Psoas muscle (tissue), 8 donors: ENCODE measurements around the gene TNNC1. TPM values are rescaled to one million over a fixed set of nuclear protein-coding genes. Genes with fewer than 3 reads are reported as not detected.
A peak's percentile ranks its signal among the peaks of the same experiment; 100 is the strongest.

Source experiments
- ATAC-seq, 4 donors: fragments of 200-7000 bp; cut with Tn5 transposase; one replicate each; pipeline ENCODE4 v1.9.1; 2020; ENCODE audit warnings: moderate library complexity in 3 of 4, mild to moderate bottlenecking in 2 of 4
- DNase-seq, 2 donors: peaks; one replicate each; pipeline ENCODE4 v3.0.0-alpha.2; 2020
- H3K27ac ChIP-seq: fragments of 200-600 bp; one replicate; pipeline ENCODE4 v1.8.0; 2022
- H3K27me3 ChIP-seq, 3 donors: fragments of 200-600 bp in 1 of 3; one replicate each; pipeline versions ENCODE4 v1.6.1 to v1.8.0; 2013 to 2022; ENCODE audit warnings: low read length in 2 of 3, mild to moderate bottlenecking in 2 of 3, moderate library complexity in 1 of 3; ENCODE audit not compliant: insufficient read depth in 3 of 3
- H3K36me3 ChIP-seq, 2 donors: fragments of 200-600 bp in 1 of 2; one replicate each; pipeline versions ENCODE4 v1.6.1 to v1.8.0; 2013 to 2022; ENCODE audit warnings: low read depth in 1 of 2, mild to moderate bottlenecking in 1 of 2, moderate library complexity in 1 of 2; ENCODE audit not compliant: insufficient read depth in 1 of 2
- H3K4me1 ChIP-seq: fragments of 200-600 bp; one replicate; pipeline ENCODE4 v1.8.0; 2022
- H3K4me3 ChIP-seq: fragments of 200-600 bp; one replicate; pipeline ENCODE4 v1.8.0; 2022; ENCODE audit warnings: mild to moderate bottlenecking
- H3K9me3 ChIP-seq: fragments of 200-600 bp; one replicate; pipeline ENCODE4 v1.8.0; 2022
- CTCF ChIP-seq: fragments of 200-600 bp; IDR thresholded peaks from one replicate; pipeline ENCODE4 v1.8.0; 2022; ENCODE audit warnings: antibody characterized with exemption
- WGBS, 3 donors: extraction: QIAGEN DNeasy Blood & Tissue Kit; methylation state at CpG; one replicate each; pipeline versions ENCODE4 v1.1.6 to v1.1.7; 2013; 5-methylcytosine and 5-hydroxymethylcytosine counted together
- intact Hi-C, 2 donors: fragments of 100-400 bp; cut with DNase I; formaldehyde crosslinking; loops; one replicate each; pipeline versions ENCODE4 v1.11.0 to v1.14.2; 2022
- polyA plus RNA-seq, 3 donors: library from polyadenylated mRNA; stranded (reverse); fragments of 200-250 nt; gene quantifications; one replicate each; pipeline ENCODE4 v1.2.3, GENCODE V29; 2013
- total RNA-seq, 4 donors: library from RNA; stranded (reverse); fragmentation: NEBNext Ultra II Directional in 2 of 4; extraction: Animal tissue kit (Norgen Biotek cat#: 25700) in 2 of 4; gene quantifications; one replicate each; pipeline versions ENCODE4 v1.2.1 to v1.2.4, GENCODE V29; 2021 to 2023
- donor health status: healthy with polysubstance abuse.
- donor health status: DM: no; HTN: no; CAD: no; lungs with moderate emphysema.
- donor health status: Bipolar disorder and iron deficiency.
- donor health status: healthy.
- donor health status: DM: yes; HTN: yes; CAD: no.
- donor health status: DM: no; HTN: no; CAD: no.
- donor health status: DM: no; HTN: no; CAD: no.
- donor health status: DM: yes; HTN: yes; CAD: no.

The TNNC1 gene
- total and polyA plus RNA-seq, 7 donors, result 4,153 to 7,172 (median 6,385) TPM

- TF ChIP-seq CTCF, result no peak
- no peak overlapping the region for H3K27ac ChIP-seq
- no peak for ATAC-seq
- intact Hi-C loops, result loop anchor here in 1 of 2 donors (5.0 kb wide), 2 partner anchors 45 to 90 kb away; no protein-coding TSS in a partner anchor
- peaks cover 12 to 70% of the 10 kb centered on the region in 2 donors for H3K36me3 ChIP-seq
- 90 to 95% (median 92%) methylated on average over 16 of the region's 16 CpGs for WGBS, 3 donors
- no peaks in the 10 kb centered on the region for H3K27me3 ChIP-seq
- no peaks in the 10 kb centered on the region for H3K4me1 ChIP-seq
- no peaks in the 10 kb centered on the region for H3K9me3 ChIP-seq
- no peak overlapping the region for H3K4me3 ChIP-seq
- peak in 1 of 2 donors; percentile 44 for DNase-seq
These were observed 51.7 kb downstream of the TNNC1 start for GRCh38 chr3:52402101-52402521.

- intact Hi-C loops, result loop anchor here in 1 of 2 donors (5.0 kb wide), 2 partner anchors 44 to 89 kb away; no protein-coding TSS in a partner anchor
- 95 to 100% (median 100%) methylated on average over 1 of the region's 1 CpG for WGBS, 3 donors
- ATAC-seq (peak in 1 of 4 donors; percentile 11), DNase-seq (peak in 1 of 2 donors; percentile 23)
- no peak overlapping the region for H3K27ac ChIP-seq
- TF ChIP-seq CTCF, result no peak
- no peaks in the 10 kb centered on the region for H3K27me3 ChIP-seq
- H3K36me3 ChIP-seq, result peaks cover 8 to 64% of the 10 kb centered on the region in 2 donors
- no peaks in the 10 kb centered on the region for H3K4me1 ChIP-seq
- no peaks in the 10 kb centered on the region for H3K9me3 ChIP-seq
- no peak overlapping the region for H3K4me3 ChIP-seq
These were observed 52.3 kb downstream of the TNNC1 start for GRCh38 chr3:52401551-52401950.

Other genes starting within 250 kb of the TNNC1 start
- under 1 TPM in 3 of 4 donors, not detected in 1; 0.34 to 0.55 (median 0.41) TPM for gene TLR9, start 228.4 kb downstream of the TNNC1 start, total RNA-seq
- gene TLR9, start 228.4 kb downstream of the TNNC1 start, polyA plus RNA-seq, result under 1 TPM; 0.04 to 0.14 (median 0.08) TPM
- gene TWF2, start 214.9 kb downstream of the TNNC1 start, total RNA-seq, result 100 to 1,000 TPM in 3 of 4 donors, 10 to 100 TPM in 1; 74.9 to 224 (median 138) TPM
- gene TWF2, start 214.9 kb downstream of the TNNC1 start, polyA plus RNA-seq, result 100 to 1,000 TPM in 1 of 3 donors, 10 to 100 TPM in 2; 19.6 to 160 (median 74.6) TPM
- gene PPM1M, start 208.3 kb downstream of the TNNC1 start, total RNA-seq, result 1 to 10 TPM; 2.1 to 7.5 (median 3.9) TPM
- gene PPM1M, start 208.3 kb downstream of the TNNC1 start, polyA plus RNA-seq, result 1 to 10 TPM; 2.5 to 3.3 (median 2.6) TPM
- 10 to 100 TPM; 62.1 to 93.1 (median 85.5) TPM for gene WDR82, start 175.4 kb downstream of the TNNC1 start, total RNA-seq
- gene WDR82, start 175.4 kb downstream of the TNNC1 start, polyA plus RNA-seq, result 10 to 100 TPM; 46.1 to 96.7 (median 53.4) TPM
- gene GLYCTK, start 166.2 kb downstream of the TNNC1 start, total RNA-seq, result 1 to 10 TPM; 3.0 to 7.2 (median 5.7) TPM
- 10 to 100 TPM in 1 of 3 donors, 1 to 10 TPM in 2; 3.1 to 16.5 (median 4.2) TPM for gene GLYCTK, start 166.2 kb downstream of the TNNC1 start, polyA plus RNA-seq
- 1 to 10 TPM; 2.4 to 4.1 (median 3.0) TPM for gene DNAH1, start 137.7 kb downstream of the TNNC1 start, total RNA-seq
- gene DNAH1, start 137.7 kb downstream of the TNNC1 start, polyA plus RNA-seq, result 1 to 10 TPM in 2 of 3 donors, under 1 TPM in 1; 0.77 to 1.8 (median 1.2) TPM
- gene BAP1, start 44.0 kb downstream of the TNNC1 start, total RNA-seq, result 10 to 100 TPM; 61.1 to 78.1 (median 70.7) TPM
- gene BAP1, start 44.0 kb downstream of the TNNC1 start, polyA plus RNA-seq, result 100 to 1,000 TPM in 1 of 3 donors, 10 to 100 TPM in 2; 65.7 to 104 (median 78.9) TPM
- gene PHF7, start 43.4 kb downstream of the TNNC1 start, total RNA-seq, result 10 to 100 TPM in 1 of 4 donors, 1 to 10 TPM in 3; 4.2 to 15.5 (median 7.3) TPM
- gene PHF7, start 43.4 kb downstream of the TNNC1 start, polyA plus RNA-seq, result 10 to 100 TPM in 1 of 3 donors, 1 to 10 TPM in 2; 4.2 to 13.4 (median 4.6) TPM
- 10 to 100 TPM in 2 of 4 donors, 1 to 10 TPM in 2; 6.0 to 13.8 (median 9.5) TPM for gene SEMA3G, start 8.9 kb downstream of the TNNC1 start, total RNA-seq
- gene SEMA3G, start 8.9 kb downstream of the TNNC1 start, polyA plus RNA-seq, result 1 to 10 TPM; 6.2 to 8.8 (median 6.5) TPM
- 10 to 100 TPM; 16.7 to 33.4 (median 28.1) TPM for gene NISCH, start 1.6 kb upstream of the TNNC1 start, total RNA-seq
- gene NISCH, start 1.6 kb upstream of the TNNC1 start, polyA plus RNA-seq, result 10 to 100 TPM; 14.3 to 28.8 (median 15.8) TPM
- gene STAB1, start 41.3 kb upstream of the TNNC1 start, total RNA-seq, result 10 to 100 TPM; 29.0 to 47.5 (median 41.9) TPM
- 10 to 100 TPM; 15.9 to 27.4 (median 22.5) TPM for gene STAB1, start 41.3 kb upstream of the TNNC1 start, polyA plus RNA-seq
- 10 to 100 TPM in 2 of 4 donors, 1 to 10 TPM in 2; 6.8 to 13.7 (median 10.4) TPM for gene NT5DC2, start 79.8 kb upstream of the TNNC1 start, total RNA-seq
- gene NT5DC2, start 79.8 kb upstream of the TNNC1 start, polyA plus RNA-seq, result 10 to 100 TPM in 2 of 3 donors, 1 to 10 TPM in 1; 8.8 to 10.5 (median 10.3) TPM
- gene UQCC5, start 82.6 kb upstream of the TNNC1 start, total RNA-seq, result 10 to 100 TPM; 29.5 to 32.7 (median 31.0) TPM
- 10 to 100 TPM; 34.4 to 95.4 (median 67.9) TPM for gene UQCC5, start 82.6 kb upstream of the TNNC1 start, polyA plus RNA-seq
- gene PBRM1, start 231.9 kb upstream of the TNNC1 start, total RNA-seq, result 10 to 100 TPM; 38.0 to 46.7 (median 39.9) TPM
- 10 to 100 TPM in 2 of 3 donors, 1 to 10 TPM in 1; 7.5 to 21.9 (median 12.1) TPM for gene PBRM1, start 231.9 kb upstream of the TNNC1 start, polyA plus RNA-seq
- 100 to 1,000 TPM in 1 of 4 donors, 10 to 100 TPM in 3; 47.3 to 109 (median 67.9) TPM for gene GNL3, start 232.0 kb upstream of the TNNC1 start, total RNA-seq
- 100 to 1,000 TPM in 2 of 3 donors, 10 to 100 TPM in 1; 80.6 to 145 (median 135) TPM for gene GNL3, start 232.0 kb upstream of the TNNC1 start, polyA plus RNA-seq